ENCODE measurements around the gene BTBD17. TPM values are rescaled to one million over a fixed set of nuclear protein-coding genes. Genes with fewer than 3 reads are reported as not detected.
"Not testable (repeated sequence)": the region's sequence is repeated elsewhere in the genome, so short reads cannot be mapped to it uniquely, and the experiment has no call there.

BTBD17 gene
- total RNA-seq, 1 donor from 2014 or later: not detected

DNA sequence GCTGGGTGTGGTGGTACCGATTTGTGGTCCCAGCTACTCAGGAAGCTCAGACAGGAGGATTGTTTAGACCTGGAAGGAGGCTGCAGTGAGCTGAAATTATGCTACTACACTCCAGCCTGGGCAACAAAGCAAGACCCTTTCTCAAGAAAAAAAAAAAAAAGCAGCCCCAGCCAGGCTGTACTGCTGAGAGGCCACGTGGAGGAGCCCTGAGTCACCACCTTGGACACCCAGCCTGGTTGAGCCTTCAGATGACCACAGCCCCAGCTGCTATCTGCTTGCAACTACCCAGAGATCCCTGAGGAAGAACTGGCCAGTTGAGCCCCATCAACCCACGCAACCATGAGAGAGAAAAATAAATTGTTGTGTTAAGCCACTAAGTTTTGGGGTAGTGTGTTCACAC is 46.6 kb upstream of the BTBD17 start:
- Mint-ChIP-seq H3K27me3 (ENCODE audit: low read depth, unreplicated experiment) (peaks cover 13% of the 10 kb centered on the region), H3K36me3 (ENCODE audit: low read depth, unreplicated experiment) (no peaks in the 10 kb centered on the region), H3K4me3 (ENCODE audit: unreplicated experiment) (no peak overlapping the region), H3K9me3 (ENCODE audit: unreplicated experiment) (no peaks in the 10 kb centered on the region), H3K4me1 (ENCODE audit: low read depth, unreplicated experiment) (no peaks in the 10 kb centered on the region), H3K27ac (ENCODE audit: unreplicated experiment) (no peak overlapping the region)
- H3K4me3 ChIP-seq (ENCODE audit: insufficient read depth, low read depth, low read length): no peak overlapping the region
- H3K27ac ChIP-seq (ENCODE audit: low read depth, low read length): no peak overlapping the region
- H4K20me1 ChIP-seq (ENCODE audit: insufficient read depth, low read length): no peaks in the 10 kb centered on the region
- TF ChIP-seq EZH2 (IDR thresholded peaks at IDR 0.05; ENCODE audit: insufficient read depth, low read length): no peak
- TF ChIP-seq, protein P1, sequence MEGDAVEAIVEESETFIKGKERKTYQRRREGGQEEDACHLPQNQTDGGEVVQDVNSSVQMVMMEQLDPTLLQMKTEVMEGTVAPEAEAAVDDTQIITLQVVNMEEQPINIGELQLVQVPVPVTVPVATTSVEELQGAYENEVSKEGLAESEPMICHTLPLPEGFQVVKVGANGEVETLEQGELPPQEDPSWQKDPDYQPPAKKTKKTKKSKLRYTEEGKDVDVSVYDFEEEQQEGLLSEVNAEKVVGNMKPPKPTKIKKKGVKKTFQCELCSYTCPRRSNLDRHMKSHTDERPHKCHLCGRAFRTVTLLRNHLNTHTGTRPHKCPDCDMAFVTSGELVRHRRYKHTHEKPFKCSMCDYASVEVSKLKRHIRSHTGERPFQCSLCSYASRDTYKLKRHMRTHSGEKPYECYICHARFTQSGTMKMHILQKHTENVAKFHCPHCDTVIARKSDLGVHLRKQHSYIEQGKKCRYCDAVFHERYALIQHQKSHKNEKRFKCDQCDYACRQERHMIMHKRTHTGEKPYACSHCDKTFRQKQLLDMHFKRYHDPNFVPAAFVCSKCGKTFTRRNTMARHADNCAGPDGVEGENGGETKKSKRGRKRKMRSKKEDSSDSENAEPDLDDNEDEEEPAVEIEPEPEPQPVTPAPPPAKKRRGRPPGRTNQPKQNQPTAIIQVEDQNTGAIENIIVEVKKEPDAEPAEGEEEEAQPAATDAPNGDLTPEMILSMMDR (IDR thresholded peaks at IDR 0.05; ENCODE audit: insufficient read depth, low read depth, low read length): no peak
- no peaks in the 10 kb centered on the region for H3K27me3 ChIP-seq (ENCODE audit: insufficient read depth, low read length)
- H2AFZ ChIP-seq (ENCODE audit: low read depth, low read length): no peak overlapping the region
- no peak overlapping the region for H3K4me2 ChIP-seq (ENCODE audit: low read length)
- H3K9me3 ChIP-seq (ENCODE audit: insufficient read depth, low read depth, low read length): no peaks in the 10 kb centered on the region
- peak; percentile 41 for DNase-seq (ENCODE audit: low read depth)
- H3K9ac ChIP-seq (ENCODE audit: low read length): no peak overlapping the region
- H3K79me2 ChIP-seq (ENCODE audit: insufficient read depth, low read length): no peaks in the 10 kb centered on the region
- no peaks in the 10 kb centered on the region for H3K4me1 ChIP-seq (ENCODE audit: insufficient read depth, low read length)
- no peak for FAIRE-seq
- H3K36me3 ChIP-seq (ENCODE audit: insufficient read depth, low read length): no peaks in the 10 kb centered on the region

DNA sequence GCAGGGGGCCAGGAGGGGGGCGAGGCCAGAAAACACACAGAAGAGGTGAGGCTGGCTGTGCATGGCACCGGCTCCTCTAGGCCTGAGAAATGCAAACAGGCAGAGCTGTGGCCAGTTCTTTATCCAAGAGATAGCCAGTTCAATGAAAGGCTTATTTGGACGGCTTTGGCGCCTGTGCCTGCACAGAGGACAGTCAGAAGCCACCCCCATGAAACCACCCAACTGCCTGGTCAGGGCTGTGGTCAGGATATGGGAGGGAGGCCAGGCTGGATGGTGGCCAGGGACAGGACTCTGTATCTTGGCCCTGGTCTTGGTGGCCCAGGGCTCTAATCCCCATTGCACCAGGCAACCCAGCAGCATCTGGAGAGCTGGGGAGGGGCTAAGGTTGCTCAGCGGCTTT is 45.7 kb upstream of the BTBD17 start:
- peaks cover 15% of the 10 kb centered on the region for H3K27me3 Mint-ChIP-seq (ENCODE audit: low read depth, unreplicated experiment)
- no peaks in the 10 kb centered on the region for H3K79me2 ChIP-seq (ENCODE audit: insufficient read depth, low read length)
- H3K27me3 ChIP-seq (ENCODE audit: insufficient read depth, low read length): no peaks in the 10 kb centered on the region
- H3K36me3 Mint-ChIP-seq (ENCODE audit: low read depth, unreplicated experiment): no peaks in the 10 kb centered on the region
- H4K20me1 ChIP-seq (ENCODE audit: insufficient read depth, low read length): no peaks in the 10 kb centered on the region
- H3K27ac Mint-ChIP-seq (ENCODE audit: unreplicated experiment): no peak overlapping the region
- no peak for TF ChIP-seq EZH2 (IDR thresholded peaks at IDR 0.05; ENCODE audit: insufficient read depth, low read length)
- TF ChIP-seq, protein P1 (IDR thresholded peaks at IDR 0.05; ENCODE audit: insufficient read depth, low read depth, low read length): no peak
- no peak overlapping the region for H3K4me2 ChIP-seq (ENCODE audit: low read length)
- DNase-seq (ENCODE audit: low read depth) (no peak), FAIRE-seq (no peak)
- no peak overlapping the region for H2AFZ ChIP-seq (ENCODE audit: low read depth, low read length)
- no peaks in the 10 kb centered on the region for H3K4me1 ChIP-seq (ENCODE audit: insufficient read depth, low read length)
- H3K27ac ChIP-seq (ENCODE audit: low read depth, low read length): no peak overlapping the region
- H3K4me3 Mint-ChIP-seq (ENCODE audit: unreplicated experiment): no peak overlapping the region
- H3K36me3 ChIP-seq (ENCODE audit: insufficient read depth, low read length): no peaks in the 10 kb centered on the region
- no peaks in the 10 kb centered on the region for H3K9me3 Mint-ChIP-seq (ENCODE audit: unreplicated experiment)
- H3K9me3 ChIP-seq (ENCODE audit: insufficient read depth, low read depth, low read length): no peaks in the 10 kb centered on the region
- H3K4me3 ChIP-seq (ENCODE audit: insufficient read depth, low read depth, low read length): no peak overlapping the region
- no peak overlapping the region for H3K9ac ChIP-seq (ENCODE audit: low read length)
- H3K4me1 Mint-ChIP-seq (ENCODE audit: low read depth, unreplicated experiment): no peaks in the 10 kb centered on the region

DNA sequence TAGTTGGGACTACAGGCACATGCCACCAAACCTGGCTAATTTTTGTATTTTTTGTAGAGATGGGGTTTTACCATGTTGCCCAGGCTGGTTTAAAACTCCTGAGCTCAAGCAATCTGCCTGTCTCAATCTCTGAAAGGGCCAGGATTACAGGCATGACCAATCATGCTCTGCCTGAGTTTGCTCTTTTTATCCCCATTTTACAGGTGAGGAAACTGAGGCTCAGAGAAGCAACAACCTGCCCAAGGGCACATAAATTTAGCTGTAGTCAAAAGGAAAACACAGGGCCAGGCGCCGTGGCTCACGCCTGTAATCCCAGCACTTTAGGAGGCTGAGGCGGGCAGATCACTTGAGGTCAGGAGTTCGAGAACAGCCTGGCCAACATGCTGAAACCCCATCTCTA is 43.6 kb upstream of the BTBD17 start:
- not testable (repeated sequence) for H3K9me3 Mint-ChIP-seq (ENCODE audit: unreplicated experiment); H3K4me3 Mint-ChIP-seq (ENCODE audit: unreplicated experiment); H3K4me1 ChIP-seq (ENCODE audit: insufficient read depth, low read length); H3K4me2 ChIP-seq (ENCODE audit: low read length); H3K27me3 ChIP-seq (ENCODE audit: insufficient read depth, low read length); H3K79me2 ChIP-seq (ENCODE audit: insufficient read depth, low read length); DNase-seq (ENCODE audit: low read depth); H3K9me3 ChIP-seq (ENCODE audit: insufficient read depth, low read depth, low read length); H3K4me1 Mint-ChIP-seq (ENCODE audit: low read depth, unreplicated experiment); FAIRE-seq; H3K36me3 ChIP-seq (ENCODE audit: insufficient read depth, low read length); H3K4me3 ChIP-seq (ENCODE audit: insufficient read depth, low read depth, low read length); H3K27ac Mint-ChIP-seq (ENCODE audit: unreplicated experiment); H3K36me3 Mint-ChIP-seq (ENCODE audit: low read depth, unreplicated experiment); H4K20me1 ChIP-seq (ENCODE audit: insufficient read depth, low read length); H2AFZ ChIP-seq (ENCODE audit: low read depth, low read length); H3K27ac ChIP-seq (ENCODE audit: low read depth, low read length); H3K9ac ChIP-seq (ENCODE audit: low read length)
- peaks cover 18% of the 10 kb centered on the region for H3K27me3 Mint-ChIP-seq (ENCODE audit: low read depth, unreplicated experiment)
